Nephron (organoid): ENCODE results near the gene BBLN.

Experiments
- H3K27ac Mint-ChIP-seq, 3 experiments: 2 replicates each; pipeline ENCODE4 v1.8.0; 2020; ENCODE audit warnings: mixed read lengths in 3 of 3, mild to moderate bottlenecking in 2 of 3, moderate library complexity in 1 of 3
- H3K27me3 Mint-ChIP-seq: 2 replicates; pipeline ENCODE4 v1.8.0; 2021; ENCODE audit warnings: low read depth, mild to moderate bottlenecking, moderate library complexity, mixed read lengths
- H3K36me3 Mint-ChIP-seq: 2 replicates; pipeline ENCODE4 v1.8.0; 2020; ENCODE audit warnings: low read depth, mixed read lengths
- H3K4me1 Mint-ChIP-seq: 2 replicates; pipeline ENCODE4 v1.8.0; 2020; ENCODE audit warnings: mixed read lengths
- H3K4me3 Mint-ChIP-seq, 3 experiments: 2 replicates each; pipeline ENCODE4 v1.8.0; 2020; ENCODE audit warnings: mild to moderate bottlenecking in 3 of 3, mixed read lengths in 3 of 3, moderate library complexity in 2 of 3
- H3K9me3 Mint-ChIP-seq: 2 replicates; pipeline ENCODE4 v1.8.0; 2020; ENCODE audit warnings: mixed read lengths
- TF ChIP-seq, protein P1 (sequence below), 3 experiments: fragments of 200-600 bp; sonication (generic); IDR thresholded peaks; one replicate each; pipeline ENCODE4 v1.5.0; 2021; ENCODE audit warnings: antibody characterized with exemption in 3 of 3; ENCODE audit not compliant: unreplicated experiment in 3 of 3

BBLN gene

DNA sequence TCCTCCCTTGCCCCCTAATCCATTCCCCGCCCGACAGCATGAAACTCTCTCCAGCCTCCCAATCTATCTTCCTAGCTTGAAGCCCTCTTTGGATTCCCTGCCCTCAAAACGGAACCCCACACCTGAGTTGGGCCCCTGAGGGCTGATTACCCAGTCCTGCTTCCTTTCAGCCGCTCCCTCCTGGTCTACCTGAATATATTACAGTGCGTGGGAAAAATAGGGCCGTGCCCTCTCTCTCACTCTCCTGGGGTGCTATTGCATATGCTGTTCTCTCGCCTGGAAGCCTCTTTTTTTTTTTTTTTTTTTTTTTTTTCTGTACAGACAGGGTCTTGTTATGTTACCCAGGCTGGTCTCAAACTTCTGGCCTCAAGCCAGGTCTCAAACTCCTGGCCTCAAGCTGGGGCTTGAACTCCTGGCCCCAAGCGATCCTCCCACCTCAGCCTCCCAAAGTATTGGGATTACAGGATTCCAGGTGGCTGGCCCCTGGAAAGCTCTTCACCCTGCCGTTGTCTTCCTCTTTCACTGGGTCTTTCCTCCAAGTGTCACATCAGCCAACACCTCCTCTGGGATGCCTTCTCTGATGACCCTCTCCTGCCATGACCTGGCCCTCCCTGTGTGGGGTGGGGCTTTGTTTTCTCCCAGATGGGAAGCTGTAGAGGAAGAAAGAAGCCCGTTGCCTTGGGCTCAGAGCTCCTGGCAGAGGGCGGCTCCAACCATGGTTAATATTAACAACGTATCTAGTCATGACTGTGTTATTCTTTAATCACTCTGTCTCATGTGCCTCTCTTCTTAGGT lies 51.3 kb downstream of the BBLN start:
- TF ChIP-seq, protein P1, sequence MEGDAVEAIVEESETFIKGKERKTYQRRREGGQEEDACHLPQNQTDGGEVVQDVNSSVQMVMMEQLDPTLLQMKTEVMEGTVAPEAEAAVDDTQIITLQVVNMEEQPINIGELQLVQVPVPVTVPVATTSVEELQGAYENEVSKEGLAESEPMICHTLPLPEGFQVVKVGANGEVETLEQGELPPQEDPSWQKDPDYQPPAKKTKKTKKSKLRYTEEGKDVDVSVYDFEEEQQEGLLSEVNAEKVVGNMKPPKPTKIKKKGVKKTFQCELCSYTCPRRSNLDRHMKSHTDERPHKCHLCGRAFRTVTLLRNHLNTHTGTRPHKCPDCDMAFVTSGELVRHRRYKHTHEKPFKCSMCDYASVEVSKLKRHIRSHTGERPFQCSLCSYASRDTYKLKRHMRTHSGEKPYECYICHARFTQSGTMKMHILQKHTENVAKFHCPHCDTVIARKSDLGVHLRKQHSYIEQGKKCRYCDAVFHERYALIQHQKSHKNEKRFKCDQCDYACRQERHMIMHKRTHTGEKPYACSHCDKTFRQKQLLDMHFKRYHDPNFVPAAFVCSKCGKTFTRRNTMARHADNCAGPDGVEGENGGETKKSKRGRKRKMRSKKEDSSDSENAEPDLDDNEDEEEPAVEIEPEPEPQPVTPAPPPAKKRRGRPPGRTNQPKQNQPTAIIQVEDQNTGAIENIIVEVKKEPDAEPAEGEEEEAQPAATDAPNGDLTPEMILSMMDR (IDR thresholded peaks at IDR 0.05; ENCODE audit: unreplicated experiment in 3 of 3): no peak
- peaks cover 1% of the 10 kb centered on the region for H3K36me3 Mint-ChIP-seq
- peak overlapping the region; percentile 89 to 97 (median 91) for H3K27ac Mint-ChIP-seq
- H3K4me3 Mint-ChIP-seq: peak overlapping the region; percentile 44 to 60 (median 58)
- H3K27me3 Mint-ChIP-seq: no peaks in the 10 kb centered on the region
- H3K4me1 Mint-ChIP-seq: peaks cover 49% of the 10 kb centered on the region
- no peaks in the 10 kb centered on the region for H3K9me3 Mint-ChIP-seq

DNA sequence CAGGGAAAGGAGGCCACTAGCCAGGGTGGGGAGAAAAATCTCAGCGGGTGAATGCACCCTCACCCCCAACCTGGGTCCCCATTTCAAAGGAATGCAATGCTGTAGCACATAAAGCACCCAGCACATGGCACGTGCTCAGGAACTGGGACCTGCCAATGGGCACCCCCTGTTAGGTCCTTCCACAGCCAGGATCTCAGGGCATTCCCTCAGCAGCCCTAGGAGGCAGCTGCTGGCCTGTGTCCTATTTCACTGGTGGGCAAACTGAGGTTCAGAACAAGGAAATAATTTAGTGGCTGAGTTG lies 51.9 kb downstream of the BBLN start:
- Mint-ChIP-seq H3K27ac (peak overlapping the region; percentile 89 to 97 (median 91)), H3K4me1 (peaks cover 47% of the 10 kb centered on the region), H3K9me3 (no peaks in the 10 kb centered on the region)

More for the DNA sequence above, 51.9 kb downstream of the BBLN start:
- Mint-ChIP-seq H3K27me3 (no peaks in the 10 kb centered on the region), H3K36me3 (no peaks in the 10 kb centered on the region), H3K4me3 (peak overlapping the region in 1 of 3 experiments; percentile 60)
- TF ChIP-seq, protein P1 (IDR thresholded peaks at IDR 0.05; ENCODE audit: unreplicated experiment in 3 of 3): no peak
